GDM1 (cell line): ENCODE data around the gene PTGFR.

ENCODE experiments used
- DNase-seq: peaks from one replicate; lab custom pipeline; 2025; lab: John Stamatoyannopoulos, UW

Gene PTGFR

DNA sequence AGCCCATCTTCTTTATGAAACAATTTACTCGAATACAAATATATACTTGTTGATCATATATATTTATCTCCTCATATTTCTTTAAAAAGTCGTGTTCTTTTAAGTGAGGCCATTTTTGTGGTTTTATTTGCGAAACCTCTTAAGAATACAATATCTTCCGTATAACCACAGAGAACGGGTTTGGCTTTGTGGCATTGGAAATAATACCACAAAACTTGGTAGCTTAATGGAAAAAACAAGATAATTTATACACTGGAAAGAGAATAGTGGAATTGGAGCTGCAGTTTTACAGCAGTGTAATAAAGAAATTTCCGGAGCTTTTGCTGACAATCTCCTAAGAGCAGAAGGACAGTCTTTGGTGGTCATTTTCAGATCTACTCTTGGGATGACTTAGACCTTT, 29.4 kb downstream of the PTGFR start:
- no peak for DNase-seq

DNA sequence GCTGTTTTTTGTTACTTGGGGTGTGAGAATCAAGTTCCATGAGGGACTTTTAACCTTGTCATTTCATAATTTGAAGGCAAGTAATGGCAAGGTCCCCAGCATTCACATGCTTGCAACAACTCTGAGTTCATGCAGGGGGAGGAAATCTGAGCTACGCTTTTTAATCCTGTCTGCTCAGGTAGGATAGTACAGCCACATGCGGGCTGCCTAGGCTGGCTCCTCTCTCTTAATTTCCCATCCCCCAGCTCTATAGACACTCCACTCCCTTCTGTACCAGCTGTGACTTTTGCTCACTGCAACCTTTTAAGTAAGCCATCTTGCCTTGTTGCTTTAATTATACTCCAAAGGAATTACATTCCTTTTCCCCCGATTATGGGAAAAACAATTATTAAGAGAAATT, 30.1 kb downstream of the PTGFR start:
- no peak for DNase-seq

DNA sequence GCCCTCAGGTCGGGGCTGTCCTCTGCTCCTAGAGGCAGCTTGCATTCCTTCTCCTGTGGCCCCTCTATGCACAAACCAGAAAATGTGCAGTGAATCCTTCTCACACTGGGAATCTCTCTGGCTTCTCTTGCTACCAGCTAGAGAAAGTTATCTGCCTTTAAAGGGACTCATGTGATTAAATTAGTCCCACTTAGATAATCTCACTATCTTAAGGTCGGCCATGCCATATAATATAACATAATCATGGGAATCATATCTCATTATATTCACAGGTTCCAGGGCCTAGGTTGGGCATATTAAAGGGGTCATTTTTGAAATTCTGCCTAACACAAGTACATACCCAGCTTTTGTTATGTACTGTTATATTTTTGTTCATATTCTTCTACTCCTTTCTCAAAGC, 31.4 kb downstream of the PTGFR start:
- DNase-seq, result no peak

DNA sequence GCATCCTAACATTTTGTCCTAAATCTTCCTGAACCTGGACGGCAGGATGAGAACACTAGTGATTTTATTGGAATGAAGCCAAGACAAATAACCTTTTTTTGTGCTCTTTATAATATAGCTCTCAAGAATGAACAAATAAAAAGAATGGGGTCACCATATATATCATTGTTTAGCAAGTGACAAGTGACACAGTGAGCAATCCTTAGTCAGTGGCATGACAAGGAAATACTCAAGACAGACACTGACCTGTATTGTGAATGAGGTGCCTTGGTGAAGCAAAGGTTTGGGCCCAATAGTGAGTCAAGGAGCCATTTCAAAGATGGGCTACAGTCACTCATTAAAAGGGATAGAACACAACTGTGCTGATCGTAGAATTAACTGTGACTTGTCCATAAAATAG, 35.7 kb downstream of the PTGFR start:
- no peak for DNase-seq

DNA sequence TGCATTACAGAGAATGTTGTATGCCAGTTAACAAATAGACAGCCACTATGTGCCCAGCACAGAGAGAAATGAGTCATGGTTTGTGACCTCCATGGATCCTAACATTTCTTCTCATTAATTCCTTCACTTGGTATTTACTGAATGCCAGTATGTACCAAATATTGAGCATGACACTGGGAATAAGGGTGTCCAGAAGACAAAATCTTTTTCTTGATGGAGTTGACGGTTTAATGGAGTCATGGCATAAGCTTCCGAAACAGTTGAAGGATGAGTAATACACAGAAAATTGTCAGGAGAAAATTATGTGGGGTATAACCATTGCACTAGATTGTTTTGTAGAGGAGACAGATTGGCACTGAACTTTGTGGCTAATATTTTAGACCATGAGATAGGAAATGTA, 36.9 kb downstream of the PTGFR start:
- DNase-seq, result no peak

DNA sequence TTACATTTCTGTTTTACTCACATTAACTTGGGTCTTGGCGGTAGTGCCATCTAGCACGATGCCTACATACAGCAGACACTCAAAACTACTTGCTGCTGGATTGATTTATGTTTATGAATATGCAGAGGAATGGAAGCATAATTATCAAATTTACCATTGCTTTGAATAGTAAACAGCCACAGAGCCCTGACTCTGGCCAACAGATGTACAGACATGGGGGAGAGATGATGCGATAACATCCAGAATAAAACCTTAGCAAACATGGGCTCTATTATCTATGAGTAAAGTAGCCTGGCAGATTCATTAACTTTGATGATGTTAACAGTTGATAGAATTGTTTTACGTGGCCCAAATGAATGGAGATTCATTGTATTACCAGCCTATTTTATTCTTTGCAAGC, 42.8 kb downstream of the PTGFR start:
- no peak for DNase-seq

DNA sequence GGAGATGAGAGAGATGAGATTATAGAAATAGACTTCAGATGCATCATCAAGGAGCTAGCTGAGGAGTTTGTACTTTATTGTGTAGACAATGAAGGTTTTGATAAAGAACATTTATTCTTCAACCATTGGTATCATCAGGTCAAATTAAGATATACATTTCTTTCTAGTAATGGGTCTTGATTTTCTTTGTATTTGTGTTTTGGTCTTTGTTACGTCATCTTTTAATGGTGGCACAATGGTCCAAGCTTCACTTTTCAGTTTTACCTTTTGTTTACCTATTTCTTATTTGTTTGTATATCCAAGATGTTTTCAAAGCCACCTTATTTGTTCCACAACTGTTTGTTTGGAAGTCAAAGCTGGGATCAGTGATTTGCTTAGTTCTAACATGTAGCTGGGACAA, 44.5 kb downstream of the PTGFR start:
- no peak for DNase-seq

DNA sequence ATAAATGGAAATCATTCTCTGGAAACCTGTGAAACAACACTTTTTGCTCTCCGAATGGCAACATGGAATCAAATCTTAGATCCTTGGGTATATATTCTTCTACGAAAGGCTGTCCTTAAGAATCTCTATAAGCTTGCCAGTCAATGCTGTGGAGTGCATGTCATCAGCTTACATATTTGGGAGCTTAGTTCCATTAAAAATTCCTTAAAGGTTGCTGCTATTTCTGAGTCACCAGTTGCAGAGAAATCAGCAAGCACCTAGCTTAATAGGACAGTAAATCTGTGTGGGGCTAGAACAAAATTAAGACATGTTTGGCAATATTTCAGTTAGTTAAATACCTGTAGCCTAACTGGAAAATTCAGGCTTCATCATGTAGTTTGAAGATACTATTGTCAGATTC, 45.7 kb downstream of the PTGFR start:
- DNase-seq, result no peak

DNA sequence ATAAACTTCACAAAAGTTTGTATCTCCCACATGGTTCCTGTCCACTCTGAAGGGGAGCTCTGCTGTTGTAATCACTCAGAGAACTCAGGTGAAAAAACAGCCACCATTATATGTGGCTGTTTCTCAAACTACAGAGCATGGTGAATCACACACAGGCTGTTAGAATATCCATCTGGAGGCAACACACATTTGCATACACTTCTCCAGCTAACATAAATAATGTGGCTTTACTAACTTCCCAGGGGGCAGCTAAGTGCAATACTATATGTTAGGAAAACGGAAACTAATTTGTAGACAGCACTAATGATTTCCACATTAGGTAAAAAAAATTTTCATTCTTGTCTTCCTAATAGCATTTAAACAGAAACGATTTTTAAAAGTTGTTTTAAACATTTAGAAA, 49.3 kb downstream of the PTGFR start:
- no peak for DNase-seq

DNA sequence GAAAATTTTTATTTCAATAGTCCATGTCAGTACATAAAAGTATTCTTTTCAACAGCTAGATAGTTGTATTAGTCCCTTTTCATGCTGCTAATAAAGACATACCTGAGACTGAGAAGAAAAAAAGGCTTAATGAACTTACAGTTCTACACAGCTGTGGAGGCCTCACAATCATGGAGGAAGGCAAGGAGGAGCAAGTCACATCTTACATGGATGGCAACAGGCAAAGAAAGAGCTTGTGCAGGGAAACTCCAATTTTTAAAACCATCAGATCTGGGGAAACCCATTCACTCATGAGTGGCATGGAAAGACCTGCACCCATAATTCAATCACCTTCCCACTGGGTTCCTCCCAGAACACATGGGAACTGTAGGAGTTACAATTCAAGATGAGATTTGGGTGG, 50.7 kb downstream of the PTGFR start:
- DNase-seq, result no peak

DNA sequence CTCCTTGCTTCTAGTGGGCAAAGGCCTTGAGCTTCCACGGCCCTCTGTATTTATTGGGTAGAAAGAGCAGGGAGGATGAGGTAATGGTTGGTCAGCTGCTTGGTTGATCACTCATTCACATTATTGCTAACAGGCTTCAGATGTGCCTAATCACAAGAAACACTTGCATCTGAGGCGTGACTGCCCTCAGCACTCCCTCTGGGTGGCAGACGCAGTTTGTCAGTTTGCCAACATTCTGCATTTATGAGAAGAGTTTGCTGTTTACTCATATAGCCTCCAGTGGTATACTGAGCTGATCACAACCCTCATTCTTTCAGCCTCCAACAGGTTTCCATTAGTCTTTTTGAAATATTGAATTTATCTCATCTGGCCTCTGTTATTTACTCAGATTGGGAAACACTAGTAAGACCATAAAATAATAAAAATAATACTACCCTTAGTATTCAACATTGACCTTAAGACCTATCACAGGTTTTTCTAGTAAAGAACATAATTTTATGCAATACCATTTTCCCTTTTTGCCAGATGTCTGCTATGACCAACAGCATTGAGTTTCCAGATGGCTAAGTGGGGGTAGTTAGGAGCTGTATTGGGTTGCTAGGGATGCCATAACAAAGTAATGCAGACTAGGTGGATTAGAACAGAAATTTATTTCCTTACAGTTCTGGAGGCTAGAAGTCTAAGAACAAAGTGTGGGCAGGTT, 53.3 kb downstream of the PTGFR start:
- DNase-seq, result no peak

DNA sequence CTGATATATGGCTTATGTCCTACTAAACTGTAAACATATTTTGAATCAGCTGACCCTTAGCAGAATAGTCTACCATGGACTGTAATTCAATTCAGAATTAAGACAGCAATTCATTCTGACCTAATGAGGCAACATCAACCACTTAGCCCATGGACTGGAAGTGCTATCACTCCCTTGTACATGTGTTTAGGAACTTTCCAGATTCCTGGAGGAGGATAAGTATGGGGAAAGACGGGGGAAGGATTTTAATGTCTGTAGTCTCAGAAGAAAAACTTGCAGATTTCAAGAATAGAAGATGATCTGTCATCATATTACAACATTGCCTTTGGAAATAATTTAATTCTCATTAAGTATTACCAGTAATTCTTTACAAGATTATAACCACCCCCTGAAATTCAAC, 56.3 kb downstream of the PTGFR start:
- no peak for DNase-seq

DNA sequence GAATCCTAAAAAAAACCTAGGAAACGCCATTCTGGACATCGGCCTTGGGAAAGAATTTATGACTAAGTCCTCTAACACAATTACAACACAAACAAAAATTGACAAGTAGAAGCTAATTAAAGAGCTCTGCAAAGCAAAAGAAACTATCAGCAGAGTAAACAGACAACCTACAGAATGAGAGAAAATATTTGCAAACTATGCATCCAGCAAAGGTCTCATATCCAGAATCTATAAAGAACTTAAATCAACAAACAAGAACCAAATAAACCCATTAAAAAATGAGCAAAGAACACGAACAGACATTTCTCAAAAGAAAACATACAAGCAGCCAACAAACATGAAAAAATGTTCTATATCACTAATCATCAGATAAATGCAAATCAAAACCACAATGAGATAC, 58.6 kb downstream of the PTGFR start:
- no peak for DNase-seq

DNA sequence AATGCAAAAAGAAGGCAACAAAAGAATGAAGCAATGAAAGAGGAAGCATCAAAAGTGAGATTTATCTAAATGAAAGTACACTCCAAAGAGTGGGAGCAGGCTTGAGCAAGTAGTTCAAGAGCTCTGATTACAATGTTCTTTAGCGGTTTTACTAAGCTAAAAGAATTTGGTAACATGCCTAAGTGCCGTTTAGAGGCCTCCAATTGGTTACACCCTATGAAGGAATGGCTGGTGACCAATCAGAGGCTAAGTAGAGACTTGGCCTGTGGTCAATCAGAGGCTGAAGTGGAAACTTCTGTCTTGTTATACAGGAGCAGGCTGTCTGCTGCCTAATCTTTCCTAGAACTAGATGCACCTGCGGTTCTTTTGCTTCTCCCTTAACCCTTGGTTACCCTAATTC, 59.1 kb downstream of the PTGFR start:
- no peak for DNase-seq

DNA sequence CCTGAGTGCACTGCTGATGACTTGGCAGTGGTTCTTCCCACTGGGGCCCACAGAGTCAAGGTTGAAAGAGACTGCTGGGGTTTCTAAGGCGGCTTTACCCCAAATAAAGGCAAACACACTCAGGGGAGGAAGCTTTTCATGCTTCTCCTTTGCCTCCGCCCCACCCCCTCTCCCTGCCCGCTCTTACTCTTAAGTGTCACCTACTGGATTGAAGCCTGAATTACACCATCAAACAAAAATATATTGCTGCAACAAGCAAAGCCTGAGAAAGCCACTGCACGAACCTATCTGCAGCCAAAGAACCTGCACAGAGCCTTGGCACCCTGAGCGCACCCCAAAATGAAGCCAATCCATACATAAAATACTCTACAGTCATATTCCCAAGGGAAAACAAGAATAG, 63.1 kb downstream of the PTGFR start:
- DNase-seq, result no peak

DNA sequence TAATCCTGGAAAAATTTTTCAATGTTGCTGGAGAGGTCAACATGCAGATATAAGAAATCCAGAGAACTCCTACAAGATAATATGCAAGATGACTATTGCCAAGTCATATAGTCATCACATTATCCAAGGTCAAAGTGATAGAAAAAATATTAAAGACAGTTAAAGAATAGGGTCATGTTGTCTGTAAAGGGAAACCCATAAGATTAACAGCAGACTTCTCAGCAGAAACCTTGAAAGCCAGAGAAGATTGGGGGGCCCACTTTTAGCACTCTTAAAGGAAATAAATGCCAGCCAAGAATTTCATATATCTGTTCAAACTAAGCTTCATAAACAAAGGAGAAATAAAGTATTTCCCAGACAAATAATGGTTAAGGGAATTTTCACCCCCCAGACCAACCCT, 64.1 kb downstream of the PTGFR start:
- no peak for DNase-seq

DNA sequence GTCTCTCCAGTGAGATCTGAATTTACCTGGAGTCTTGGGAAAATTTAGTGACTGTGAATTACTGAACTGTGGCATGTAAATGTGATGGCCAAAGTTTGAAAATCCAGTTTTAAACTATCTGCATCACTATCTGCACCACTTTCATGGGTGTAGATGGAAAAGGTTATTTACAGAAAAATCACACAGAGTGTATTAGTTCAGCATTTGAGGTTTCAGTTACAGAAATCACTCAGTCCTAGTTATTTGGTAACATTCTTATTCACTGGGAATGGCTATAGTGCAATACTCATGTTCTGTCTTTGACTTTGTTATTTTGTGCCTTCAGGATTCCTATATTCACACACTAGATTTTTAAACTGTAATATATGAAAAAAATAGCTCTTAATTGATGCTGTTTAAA, 68.9 kb downstream of the PTGFR start:
- DNase-seq, result no peak

DNA sequence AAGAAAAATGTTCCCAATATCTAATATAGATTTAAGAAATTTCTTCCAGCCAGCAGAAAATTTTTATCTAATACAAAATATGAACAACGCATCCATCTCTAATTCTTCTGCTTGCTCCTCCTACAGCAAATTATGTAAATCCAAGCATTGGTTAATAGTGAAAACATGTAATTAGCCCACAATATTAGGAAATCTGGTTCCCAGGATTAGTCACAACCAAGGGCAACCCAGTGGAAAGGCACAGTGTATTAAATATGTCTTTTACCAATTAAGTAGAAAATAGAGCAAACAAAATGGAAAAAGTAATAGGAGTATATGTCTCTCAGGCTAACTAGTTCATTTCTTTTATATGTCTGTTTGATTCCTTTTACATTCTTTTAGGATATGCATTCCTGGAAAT, 70.0 kb downstream of the PTGFR start:
- DNase-seq, result no peak

DNA sequence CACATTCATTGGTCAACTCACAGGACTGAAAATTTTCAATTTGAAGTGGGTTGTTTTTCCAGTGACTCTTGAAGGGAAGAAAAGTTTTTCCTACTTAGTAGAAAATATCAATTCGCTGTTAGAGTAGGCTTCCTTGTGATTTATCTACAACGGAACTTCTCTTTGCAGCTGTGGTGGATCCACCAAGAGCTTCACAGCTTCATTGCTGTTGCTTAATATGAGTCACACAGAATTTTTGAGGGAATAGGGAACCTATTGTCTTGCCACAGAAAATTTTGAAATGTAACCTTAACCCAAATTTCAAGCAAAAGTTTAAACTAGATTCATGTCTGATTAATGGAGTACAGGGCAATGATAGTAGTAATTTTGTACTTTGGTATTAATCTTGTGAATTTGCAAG, 71.1 kb downstream of the PTGFR start:
- no peak for DNase-seq

DNA sequence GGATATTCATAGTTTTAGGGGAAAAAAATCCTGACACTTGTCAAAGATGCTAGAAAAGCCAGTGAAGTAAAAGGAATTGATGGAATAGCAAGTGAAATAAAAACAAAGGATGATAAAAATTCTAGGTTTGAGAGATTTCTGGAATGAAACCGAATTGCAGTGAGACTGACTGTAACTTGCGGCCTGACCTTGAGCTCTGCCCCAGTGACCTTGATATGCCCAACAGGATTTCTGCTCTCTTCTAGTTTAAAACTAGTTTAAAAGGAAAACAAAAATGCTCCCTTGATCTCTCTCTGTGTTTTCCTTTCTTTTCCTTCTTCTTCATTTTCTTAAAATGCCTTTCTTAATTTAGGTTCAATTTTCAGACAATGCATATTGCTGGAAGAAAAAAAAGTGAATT, 74.6 kb downstream of the PTGFR start:
- no peak for DNase-seq

DNA sequence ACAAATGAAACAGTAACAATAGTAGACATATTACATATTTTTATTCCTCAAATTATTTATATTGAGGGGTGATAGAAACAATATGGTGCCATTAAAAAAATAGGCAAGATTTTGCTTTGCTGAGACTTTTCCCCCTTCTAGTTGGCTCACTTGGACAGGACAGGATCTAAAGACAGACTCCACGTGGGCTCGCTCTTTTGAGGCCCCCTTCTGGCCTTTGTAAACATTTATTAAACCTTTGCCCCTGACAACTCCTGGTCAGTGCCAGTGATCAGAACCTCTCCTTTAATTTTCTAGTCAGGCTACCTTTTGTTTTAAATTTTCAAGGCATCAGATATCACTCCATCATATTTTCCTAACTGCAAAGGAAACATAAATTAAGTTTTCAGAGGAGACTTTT, 79.8 kb downstream of the PTGFR start:
- no peak for DNase-seq

DNA sequence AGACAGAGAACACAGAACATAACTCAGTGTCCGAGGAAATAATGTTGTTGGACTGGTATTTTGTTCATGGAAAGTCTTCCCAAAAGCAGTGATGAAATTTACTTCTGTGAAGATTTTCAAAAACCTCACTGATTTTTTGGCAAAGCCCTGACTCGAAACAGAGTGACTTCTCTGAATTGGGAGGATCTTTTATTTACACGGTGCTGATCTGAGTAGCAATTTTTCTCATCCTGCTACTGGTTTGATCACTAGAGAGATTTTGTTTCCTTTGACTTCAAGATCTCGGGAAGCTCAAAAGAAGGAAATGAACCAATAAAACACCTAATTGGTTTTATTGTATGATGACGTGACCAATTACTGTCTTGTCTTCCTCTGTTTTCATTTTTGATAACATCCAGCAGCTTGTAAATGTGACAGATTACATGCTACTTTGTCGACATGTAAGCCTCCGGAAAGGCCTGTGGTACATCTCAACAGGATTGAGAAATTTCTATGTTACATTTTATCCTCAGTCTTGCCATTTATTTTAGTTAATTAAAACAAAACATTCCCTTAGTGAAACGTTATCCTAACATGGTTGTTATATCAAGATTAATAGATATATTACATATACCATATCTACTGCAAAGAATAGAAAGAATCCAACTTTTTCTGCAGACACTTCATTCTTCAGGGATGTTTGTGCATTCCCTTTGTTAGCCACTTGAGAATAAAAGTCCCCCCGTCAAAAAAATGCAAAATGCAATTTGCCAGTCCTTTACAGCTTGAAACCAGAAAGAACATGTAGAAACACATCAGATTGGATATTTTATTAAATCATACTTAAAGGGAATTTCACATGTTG, 86.7 kb downstream of the PTGFR start:
- DNase-seq, result no peak

DNA sequence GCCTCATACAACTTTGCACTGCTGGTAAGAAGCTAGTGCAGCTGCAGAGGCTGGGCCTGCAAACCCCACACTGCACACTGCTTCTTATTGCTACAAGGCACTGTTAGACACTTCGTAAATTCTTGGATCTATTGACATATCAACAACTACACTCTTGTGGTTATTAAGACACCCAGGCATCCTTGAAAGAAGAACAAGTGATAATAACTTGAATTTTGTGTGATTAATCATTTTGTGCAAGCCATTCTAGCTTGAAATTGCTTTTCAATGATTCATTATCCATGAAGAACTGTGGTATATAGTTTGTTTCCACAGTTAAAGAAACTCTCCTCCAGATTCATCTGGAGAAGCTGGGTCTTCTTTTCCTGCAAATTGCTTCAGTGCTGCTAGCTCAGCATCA, 95.8 kb downstream of the PTGFR start:
- no peak for DNase-seq

DNA sequence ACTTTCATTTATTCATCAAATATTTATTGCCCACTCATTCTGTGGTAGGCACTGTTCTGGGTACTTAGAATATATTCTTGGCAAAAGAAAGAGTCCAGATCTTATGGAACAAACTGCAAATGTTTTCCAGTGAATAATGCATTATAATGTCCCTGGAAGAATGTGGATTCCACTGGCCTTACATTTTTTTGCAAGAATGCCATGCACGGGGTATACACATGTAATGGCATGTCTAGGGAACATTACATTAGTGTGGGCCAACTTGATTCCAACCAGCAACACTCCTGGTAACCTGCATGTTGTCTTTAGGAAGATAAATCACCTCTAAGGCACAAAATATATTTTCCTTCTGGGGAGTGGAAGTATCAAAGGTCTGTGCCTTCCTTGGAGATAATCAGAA, 96.4 kb downstream of the PTGFR start:
- DNase-seq, result no peak
